Activated CD4-positive, alpha-beta T cell treated with anti-CD3 and anti-CD28 coated beads for 4 hours (primary cell): ENCODE measurements around the gene LPAR5.
"Not testable (repeated sequence)": the region's sequence is repeated elsewhere in the genome, so short reads cannot be mapped to it uniquely, and the experiment has no call there.

ENCODE experiments used
- DNase-seq, 2 donors: peaks; one replicate each; pipeline ENCODE4 v3.0.0-alpha.2; 2020

The LPAR5 gene

DNA sequence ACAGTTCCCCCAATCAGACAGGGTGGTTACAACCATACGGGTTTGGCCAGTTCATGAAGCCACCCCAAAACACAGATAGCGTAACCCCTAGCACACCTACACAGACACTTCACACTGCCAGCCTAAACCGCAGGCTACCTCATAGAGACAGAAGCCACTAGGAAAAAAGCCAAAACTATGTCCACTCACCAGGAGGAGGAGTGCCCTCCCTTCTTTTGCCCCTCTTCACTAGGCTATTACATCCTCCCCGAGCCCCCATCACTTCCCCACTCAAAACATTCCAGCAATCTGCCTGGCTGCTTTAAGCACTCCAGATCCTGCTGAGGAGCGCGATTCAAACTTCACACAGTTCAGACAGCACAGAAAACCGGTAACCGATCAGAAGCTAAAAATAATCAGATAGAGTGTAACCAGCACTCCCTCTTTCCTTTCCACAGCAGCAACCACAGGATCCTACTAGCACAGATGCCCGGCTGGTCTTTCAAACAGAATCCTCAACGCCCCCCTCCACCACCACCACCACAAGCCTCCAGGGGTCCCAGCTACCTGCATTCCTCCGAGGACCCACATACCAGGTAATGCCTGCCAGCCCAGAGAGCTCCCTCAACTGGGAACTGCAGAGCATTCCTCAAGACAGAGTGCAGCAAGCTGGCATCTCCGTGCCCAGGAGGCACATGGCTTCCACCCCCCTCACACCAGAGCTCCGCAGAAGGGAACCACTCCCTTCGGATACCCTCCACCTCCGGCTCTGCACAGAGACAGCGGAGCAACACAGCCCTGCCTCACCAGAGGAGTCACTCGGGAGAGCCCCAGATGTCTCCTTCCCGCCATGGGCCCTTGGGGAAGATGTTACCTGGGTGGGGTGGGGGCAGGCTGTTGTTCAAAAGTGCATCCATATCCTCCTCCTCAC, 30.1 kb downstream of the LPAR5 start:
- peak; percentile 30 to 54 for DNase-seq

DNA sequence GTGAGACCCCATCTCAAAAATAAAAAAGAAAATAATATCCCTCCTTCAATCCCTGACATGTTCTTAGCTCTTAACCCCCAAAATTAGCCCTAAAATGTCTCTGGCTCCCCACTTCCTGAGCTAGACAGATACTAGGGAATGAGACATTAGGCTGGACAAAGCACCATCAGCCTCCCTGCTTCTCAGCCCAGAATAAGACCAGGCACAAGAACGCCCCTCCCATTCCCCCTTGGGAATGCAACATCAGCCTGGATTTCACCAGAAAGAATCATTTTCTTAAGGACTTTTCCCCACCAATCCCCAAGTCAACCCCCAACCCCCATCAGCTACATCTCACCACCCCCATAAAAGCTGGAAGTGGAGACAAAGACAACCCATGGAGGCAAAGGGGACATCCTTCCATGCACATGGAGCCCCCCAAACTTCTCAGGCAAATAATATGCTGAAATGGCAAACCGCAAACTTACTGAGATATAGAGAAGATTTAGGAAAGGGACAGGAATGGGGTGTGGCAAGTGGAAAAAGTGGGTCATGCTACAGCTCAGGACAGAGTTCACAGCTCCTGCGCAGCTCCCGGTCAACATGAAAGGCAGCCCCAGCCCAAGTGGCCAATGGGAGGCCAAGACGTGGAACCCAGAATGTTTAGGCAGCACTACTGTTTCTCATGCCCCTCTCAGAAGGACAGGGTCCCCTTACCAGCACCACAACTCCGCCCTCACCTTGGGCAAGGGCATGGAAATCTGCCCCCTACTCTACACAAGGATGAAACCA, 31.3 kb downstream of the LPAR5 start:
- no peak for DNase-seq

DNA sequence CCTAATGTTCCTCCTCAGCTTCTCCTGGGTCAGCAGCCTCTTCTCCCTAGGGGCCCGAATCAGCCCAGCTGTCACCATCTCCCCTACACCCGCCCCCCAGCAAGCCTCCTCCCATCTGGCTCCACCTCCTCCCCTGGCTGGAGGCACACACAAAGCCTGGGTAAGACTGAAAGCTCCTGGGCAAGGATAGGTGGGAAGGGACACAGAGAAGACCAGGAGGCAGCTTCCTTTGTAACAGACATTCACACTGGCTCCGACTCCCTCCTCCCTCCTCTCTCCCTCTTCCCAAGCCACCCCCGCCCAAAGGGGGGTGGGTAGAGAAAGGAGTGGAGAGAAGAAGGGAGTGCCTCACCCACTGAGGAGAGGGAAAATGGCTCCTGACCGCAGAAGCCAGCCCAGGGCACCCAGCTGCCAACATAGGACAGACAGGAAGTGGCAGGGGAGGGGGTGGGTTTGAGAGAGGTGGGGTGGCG, 32.6 kb downstream of the LPAR5 start:
- peak; percentile 30 to 35 for DNase-seq

DNA sequence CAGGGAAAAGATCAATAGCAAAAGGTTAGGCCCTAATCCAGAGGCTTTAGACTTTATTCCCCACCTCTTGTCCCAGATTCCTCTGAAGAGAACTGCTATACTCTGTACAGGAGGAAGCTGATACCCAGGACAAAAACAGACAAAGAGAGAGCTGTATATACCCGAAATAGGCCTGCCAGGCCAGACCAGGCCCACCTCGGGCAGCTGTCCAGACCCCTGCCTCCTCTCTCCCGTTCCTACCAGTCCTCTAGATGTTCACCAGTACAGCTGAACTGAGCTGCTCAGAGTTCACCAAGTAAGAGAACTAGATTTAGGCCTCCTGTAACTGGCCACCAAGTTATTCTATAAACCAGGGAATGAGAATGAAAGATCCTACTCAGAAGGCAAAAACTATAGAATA, 33.2 kb downstream of the LPAR5 start:
- no peak for DNase-seq

DNA sequence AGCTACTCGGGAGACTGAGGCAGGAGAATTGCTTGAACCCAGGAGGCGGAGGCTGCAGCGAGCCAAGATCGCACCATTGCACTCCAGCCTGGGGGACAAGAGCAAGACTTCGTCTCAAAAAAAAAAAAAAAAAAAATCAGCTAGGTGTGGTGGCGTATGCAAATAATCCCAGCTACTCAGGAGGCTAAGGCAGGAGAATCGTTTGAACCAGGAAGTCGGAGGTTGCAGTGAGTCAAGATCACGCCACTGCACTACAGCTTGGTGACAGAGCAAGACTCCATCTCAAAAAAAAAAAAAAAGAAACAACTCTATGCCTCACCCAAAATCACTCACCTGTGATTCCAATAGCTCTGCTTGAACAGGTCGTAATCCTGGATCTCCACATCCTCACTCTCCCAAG, 40.1 kb downstream of the LPAR5 start:
- not testable (repeated sequence) for DNase-seq

DNA sequence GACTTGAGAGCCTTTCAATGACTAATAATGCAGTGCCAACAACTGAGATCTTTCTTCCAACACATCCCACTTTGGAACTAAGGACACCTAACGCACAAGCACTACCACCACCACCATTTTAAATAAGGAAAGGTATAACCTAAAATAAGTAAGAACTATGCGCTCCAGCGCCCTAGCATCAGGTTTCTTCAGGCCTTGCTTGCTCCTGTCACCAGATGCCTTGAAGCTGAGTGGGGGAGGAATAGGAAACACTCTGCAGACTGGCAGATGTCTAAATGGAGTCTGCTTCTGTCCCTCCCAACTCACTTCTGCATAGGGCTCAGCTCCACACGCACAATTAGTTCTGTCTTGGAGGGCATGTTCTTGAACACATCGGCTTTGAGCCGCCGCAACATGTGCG, 43.7 kb downstream of the LPAR5 start:
- DNase-seq, result no peak

DNA sequence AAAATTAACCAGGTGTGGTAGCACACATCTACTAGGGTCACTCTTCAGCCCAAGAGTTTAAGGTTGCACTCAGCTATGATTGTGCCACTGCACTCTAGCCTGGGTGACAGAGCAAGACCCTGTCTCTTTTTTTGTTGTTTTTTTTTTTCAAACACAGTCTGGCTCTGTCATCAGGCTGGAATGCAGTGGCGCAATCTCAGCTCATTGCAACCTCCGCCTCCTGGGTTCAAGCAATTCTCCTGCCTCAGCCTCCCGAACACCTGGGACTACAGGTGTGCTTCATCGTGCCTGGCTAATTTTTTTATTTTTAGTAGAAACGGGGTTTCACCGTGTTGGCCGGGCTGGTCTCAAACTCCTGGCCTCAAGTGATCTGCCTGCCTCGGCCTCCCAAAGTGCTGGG, 49.2 kb downstream of the LPAR5 start:
- DNase-seq, result not testable (repeated sequence)

DNA sequence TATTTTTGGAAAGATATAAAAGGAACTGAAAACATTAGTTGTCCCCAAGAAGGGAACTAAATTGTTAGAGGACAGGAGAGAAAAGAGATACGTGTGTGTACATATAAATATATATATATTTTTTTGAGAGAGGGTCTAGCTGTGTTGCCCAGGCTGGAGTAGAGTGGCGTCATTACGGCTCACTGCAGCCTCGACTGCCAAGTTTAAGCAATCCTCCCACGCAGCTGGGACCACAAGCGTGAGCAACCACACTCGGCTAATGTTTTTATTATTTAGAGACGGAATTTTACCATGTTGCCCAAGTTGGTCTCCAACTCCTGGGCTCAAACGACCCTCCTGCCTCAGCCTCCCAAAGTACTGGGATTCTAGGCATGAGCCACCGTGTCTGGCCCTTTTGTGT, 51.5 kb downstream of the LPAR5 start:
- no peak for DNase-seq

DNA sequence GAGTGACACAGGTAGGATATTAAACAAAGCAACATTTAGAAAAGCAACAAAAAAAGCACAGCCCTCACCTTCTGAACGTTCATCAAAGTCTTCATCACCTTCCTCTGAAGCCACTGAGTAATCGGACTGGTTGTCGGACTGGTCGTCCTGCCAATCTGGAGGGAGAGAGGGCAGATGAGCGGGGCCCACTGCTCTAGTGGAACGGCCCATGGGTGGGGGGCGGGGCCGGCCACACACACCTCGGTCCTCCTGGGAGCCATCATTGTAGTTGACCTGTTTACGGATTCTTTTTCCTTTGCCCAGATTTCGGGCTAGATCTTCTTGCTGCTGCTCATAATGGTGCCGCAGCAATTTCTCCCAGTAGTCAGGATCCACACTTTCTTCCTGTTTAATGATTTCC, 52.8 kb downstream of the LPAR5 start:
- no peak for DNase-seq

DNA sequence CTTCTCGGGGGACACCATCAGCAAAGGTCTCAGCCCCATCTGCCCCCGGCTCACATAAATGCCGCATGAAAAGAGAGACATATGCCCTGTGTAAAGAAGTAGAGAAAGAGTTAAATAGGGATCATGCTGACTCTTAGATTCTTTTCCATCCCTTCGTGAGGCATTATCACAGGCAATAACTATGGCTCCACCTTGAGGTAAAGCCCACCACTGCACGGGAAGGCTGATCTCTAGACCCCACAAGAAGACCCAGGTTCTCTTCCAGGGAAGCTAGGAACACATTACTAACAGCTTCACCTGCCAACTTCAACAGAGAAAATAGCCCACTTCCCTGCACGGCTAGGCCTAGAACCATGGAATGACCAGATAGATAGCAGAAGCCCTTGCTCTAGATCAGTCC, 53.6 kb downstream of the LPAR5 start:
- DNase-seq, result no peak

DNA sequence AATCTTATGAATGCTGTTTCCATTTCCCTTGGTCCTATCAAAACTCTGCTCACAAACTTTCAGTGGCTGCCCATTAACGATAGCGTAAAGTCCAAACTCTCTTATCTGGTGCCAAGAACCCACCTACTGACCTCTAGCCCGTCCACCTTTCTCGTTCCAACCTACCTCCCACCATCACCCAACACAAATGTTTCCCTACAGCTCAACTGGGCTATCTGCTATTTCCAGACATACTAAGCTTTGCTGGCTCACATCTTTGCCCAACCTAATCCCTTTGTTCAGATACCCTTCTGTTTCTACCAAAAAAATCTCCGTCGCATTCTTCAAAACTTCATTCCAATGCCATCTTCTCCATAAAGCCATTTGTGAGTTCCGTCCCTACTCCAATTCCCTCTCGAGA, 60.1 kb downstream of the LPAR5 start:
- no peak for DNase-seq

DNA sequence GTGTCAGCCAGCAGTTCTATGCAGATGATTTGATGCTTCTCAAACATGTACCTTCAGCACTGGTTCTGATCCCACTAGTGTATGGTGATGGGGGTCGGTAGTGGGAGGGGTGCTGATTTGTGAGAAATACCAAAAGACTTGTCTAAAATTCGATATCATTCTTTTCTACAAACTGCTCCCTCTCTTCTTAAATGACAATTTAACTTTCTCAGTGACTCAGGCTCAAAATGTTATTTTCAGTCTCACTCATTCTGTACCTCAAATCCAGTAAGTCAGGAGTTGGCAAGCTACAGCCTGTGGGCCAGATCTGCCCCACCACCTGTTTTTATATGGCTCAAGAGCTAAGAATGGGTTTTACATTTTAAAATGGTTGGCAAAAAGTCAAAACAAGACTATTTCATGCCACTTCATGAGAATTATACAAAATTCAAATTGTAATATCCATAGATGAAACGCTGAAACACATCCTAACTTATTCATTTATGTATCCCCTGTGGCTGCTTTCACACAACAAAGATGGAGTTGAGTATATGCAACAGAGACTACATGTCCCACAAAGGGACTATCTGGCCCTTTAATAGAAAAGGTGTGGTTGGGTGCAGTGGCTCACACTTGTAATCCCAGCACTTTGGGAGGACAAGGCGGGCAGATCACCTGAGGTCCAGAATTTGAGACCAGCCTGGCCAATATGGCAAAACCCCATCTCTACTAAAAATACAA, 61.0 kb downstream of the LPAR5 start:
- no peak for DNase-seq

DNA sequence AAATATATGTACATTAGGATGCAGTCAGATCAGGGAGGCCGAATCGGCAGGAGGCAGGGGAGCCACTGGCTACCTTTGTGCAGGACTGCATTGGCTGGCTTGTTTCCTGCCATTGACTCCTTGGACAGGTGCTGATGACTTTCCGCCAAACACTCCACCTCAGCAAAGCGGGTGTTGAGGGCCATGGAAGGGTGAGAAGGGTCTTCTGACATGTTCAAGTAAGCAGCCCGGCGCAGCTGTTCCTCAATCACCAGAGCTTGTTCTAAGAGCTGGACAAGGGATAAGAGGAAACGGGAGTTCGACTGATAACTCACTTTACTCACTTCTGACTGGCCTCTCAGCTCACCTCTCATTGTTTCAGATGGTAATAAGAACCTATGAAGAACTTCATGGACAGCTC, 62.8 kb downstream of the LPAR5 start:
- no peak for DNase-seq

DNA sequence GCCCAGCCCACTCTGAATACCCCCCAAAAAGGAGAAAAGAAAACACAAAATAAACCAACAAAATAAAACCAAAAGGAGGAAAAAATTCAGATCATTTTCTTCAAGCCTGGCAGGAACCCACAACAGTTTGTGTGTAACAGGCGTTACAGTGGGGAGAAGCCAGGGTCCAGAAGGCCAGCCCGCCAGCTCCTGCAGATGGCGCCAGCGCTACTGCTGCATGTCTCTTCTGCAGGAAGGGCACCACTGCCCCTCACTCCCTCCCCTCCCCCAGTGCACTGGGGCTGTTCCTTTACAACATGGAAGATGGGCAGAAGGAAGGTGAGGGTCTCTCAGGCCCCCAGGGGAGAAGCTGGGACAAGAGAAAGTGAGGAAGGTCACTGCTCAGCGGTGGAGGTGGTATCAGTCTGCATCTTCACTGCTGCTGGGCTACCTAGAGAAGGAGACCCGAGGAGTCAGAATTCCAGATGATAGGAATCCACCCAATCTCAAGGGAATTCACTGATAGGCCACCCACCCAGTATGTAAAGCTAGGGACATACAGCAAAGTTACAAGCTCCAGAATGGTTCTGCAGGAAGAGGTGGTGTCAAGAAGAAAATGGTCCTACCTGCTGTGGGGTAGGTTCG, 65.4 kb downstream of the LPAR5 start:
- DNase-seq, result peak; percentile 24 to 41

DNA sequence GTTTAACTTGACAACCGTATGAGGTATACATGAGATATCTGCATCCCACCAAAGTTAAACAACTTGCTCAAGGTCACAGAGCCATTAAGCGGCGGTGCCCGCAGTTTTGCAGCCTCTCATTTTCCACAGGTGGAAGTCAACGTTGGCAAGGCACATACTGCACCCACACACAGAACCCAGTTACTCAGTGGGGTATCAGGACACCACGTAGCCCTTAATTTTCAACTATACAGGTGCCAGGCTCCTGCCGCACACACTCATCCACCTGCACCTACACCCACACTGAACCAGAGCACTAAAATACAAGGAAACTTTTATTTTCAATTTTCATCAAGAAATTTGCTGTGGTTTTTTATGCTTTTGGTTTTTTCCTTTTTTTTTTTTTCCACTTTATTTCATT, 66.0 kb downstream of the LPAR5 start:
- no peak for DNase-seq

DNA sequence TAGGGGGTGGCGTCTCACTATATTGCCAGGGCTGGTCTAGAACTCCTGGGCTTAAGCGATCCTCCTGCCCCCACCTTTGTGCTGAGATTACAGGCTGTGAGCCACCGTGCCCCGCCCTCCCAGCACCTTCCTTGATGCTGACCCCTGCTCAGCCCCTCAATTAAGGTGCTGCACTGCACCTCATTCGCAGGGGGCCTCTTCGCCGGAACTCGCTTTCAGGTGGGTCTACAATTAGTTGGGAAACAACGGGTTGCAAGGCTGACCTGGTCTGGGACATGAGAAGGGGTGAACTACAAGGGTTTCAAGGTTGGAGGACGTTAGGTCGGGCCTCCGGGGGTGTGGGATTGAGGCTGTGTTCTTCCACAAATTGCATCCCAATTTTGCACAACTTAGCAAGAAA, 66.4 kb downstream of the LPAR5 start:
- no peak for DNase-seq
